Activated CD8-positive, alpha-beta memory T cell treated with anti-CD3 and anti-CD28 coated beads, Interleukin-2, amount 50 U/mL, for 24 hours (primary cell): ENCODE measurements around the gene AURKAIP1.

ENCODE experiments used
- DNase-seq: peaks from one replicate; pipeline ENCODE4 v3.0.0-alpha.2; 2020; ENCODE audit errors: extremely low read depth

Gene AURKAIP1

DNA sequence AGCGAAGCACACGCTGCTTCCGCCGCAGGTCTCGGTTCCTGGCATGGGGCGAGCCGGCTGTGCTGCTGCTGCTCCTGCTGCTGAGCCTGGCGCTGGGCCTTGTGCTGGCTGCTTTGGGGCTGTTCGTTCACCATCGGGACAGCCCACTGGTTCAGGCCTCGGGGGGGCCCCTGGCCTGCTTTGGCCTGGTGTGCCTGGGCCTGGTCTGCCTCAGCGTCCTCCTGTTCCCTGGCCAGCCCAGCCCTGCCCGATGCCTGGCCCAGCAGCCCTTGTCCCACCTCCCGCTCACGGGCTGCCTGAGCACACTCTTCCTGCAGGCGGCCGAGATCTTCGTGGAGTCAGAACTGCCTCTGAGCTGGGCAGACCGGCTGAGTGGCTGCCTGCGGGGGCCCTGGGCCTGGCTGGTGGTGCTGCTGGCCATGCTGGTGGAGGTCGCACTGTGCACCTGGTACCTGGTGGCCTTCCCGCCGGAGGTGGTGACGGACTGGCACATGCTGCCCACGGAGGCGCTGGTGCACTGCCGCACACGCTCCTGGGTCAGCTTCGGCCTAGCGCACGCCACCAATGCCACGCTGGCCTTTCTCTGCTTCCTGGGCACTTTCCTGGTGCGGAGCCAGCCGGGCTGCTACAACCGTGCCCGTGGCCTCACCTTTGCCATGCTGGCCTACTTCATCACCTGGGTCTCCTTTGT is 41.3 kb downstream of the AURKAIP1 start:
- no peak for DNase-seq

DNA sequence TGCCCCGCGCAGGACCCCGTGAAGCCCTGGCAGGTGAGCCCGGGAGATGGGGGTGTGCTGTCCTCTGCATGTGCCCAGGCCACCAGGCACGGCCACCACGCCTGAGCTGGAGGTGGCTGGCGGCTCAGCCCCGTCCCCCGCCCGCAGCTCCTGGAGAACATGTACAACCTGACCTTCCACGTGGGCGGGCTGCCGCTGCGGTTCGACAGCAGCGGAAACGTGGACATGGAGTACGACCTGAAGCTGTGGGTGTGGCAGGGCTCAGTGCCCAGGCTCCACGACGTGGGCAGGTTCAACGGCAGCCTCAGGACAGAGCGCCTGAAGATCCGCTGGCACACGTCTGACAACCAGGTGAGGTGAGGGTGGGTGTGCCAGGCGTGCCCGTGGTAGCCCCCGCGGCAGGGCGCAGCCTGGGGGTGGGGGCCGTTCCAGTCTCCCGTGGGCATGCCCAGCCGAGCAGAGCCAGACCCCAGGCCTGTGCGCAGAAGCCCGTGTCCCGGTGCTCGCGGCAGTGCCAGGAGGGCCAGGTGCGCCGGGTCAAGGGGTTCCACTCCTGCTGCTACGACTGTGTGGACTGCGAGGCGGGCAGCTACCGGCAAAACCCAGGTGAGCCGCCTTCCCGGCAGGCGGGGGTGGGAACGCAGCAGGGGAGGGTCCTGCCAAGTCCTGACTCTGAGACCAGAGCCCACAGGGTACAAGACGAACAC is 42.1 kb downstream of the AURKAIP1 start:
- no peak for DNase-seq

DNA sequence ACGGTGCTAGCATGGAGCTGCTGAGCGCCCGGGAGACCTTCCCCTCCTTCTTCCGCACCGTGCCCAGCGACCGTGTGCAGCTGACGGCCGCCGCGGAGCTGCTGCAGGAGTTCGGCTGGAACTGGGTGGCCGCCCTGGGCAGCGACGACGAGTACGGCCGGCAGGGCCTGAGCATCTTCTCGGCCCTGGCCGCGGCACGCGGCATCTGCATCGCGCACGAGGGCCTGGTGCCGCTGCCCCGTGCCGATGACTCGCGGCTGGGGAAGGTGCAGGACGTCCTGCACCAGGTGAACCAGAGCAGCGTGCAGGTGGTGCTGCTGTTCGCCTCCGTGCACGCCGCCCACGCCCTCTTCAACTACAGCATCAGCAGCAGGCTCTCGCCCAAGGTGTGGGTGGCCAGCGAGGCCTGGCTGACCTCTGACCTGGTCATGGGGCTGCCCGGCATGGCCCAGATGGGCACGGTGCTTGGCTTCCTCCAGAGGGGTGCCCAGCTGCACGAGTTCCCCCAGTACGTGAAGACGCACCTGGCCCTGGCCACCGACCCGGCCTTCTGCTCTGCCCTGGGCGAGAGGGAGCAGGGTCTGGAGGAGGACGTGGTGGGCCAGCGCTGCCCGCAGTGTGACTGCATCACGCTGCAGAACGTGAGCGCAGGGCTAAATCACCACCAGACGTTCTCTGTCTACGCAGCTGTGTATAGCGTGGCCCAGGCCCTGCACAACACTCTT is 42.8 kb downstream of the AURKAIP1 start:
- no peak for DNase-seq

DNA sequence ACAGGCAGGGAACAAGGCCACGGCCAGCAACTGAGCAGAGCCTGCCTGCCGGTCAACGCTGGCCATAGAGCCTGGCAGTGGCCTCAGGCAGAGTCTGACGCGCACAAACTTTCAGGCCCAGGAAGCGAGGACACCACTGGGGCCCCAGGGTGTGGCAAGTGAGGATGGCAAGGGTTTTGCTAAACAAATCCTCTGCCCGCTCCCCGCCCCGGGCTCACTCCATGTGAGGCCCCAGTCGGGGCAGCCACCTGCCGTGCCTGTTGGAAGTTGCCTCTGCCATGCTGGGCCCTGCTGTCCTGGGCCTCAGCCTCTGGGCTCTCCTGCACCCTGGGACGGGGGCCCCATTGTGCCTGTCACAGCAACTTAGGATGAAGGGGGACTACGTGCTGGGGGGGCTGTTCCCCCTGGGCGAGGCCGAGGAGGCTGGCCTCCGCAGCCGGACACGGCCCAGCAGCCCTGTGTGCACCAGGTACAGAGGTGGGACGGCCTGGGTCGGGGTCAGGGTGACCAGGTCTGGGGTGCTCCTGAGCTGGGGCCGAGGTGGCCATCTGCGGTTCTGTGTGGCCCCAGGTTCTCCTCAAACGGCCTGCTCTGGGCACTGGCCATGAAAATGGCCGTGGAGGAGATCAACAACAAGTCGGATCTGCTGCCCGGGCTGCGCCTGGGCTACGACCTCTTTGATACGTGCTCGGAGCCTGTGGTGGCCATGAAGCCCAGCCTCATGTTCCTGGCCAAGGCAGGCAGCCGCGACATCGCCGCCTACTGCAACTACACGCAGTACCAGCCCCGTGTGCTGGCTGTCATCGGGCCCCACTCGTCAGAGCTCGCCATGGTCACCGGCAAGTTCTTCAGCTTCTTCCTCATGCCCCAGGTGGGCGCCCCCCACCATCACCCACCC is 43.7 kb downstream of the AURKAIP1 start, which contains the start of gene TAS1R3:
Gene TAS1R3, plus strand, starts transcription at position 213 of the 898 bp plus-strand sequence. Its CDS starts 66 bp downstream, at position 279.
- no peak for DNase-seq

DNA sequence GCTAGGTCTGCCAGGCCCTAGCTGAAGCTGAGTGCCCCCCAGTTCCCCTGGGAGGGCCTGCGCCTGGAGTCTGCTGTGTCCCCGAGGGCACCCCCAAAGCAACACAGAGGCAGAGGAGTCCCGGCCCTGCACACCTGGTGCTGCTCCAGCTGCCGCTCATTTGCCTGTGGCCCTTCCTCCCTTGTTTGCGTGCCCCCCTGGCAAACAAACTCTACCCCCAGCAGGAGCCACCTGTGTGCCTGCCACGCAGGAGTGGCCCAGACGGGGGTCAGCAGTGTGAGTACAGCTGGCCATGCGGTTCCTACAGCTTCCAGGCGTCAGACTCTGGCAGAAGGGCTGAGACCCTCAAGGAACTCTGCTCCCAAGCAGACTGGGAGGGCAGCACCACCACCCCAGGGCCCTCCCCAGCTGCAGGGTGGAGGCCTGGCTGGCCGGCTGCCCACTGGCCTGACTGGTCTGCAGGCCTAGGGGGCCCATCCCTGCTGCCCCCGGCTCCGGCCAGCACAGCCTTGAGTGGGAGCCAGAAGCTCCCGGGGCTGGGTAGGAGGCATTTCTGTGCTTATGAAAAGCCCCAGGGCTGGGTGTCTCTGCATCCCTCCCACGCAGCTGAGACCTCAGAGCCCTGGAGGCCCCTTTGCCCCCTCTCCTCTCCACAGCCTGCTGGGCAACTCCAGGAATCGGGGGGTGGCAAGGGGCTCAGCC is 44.5 kb downstream of the AURKAIP1 start:
- DNase-seq: no peak

DNA sequence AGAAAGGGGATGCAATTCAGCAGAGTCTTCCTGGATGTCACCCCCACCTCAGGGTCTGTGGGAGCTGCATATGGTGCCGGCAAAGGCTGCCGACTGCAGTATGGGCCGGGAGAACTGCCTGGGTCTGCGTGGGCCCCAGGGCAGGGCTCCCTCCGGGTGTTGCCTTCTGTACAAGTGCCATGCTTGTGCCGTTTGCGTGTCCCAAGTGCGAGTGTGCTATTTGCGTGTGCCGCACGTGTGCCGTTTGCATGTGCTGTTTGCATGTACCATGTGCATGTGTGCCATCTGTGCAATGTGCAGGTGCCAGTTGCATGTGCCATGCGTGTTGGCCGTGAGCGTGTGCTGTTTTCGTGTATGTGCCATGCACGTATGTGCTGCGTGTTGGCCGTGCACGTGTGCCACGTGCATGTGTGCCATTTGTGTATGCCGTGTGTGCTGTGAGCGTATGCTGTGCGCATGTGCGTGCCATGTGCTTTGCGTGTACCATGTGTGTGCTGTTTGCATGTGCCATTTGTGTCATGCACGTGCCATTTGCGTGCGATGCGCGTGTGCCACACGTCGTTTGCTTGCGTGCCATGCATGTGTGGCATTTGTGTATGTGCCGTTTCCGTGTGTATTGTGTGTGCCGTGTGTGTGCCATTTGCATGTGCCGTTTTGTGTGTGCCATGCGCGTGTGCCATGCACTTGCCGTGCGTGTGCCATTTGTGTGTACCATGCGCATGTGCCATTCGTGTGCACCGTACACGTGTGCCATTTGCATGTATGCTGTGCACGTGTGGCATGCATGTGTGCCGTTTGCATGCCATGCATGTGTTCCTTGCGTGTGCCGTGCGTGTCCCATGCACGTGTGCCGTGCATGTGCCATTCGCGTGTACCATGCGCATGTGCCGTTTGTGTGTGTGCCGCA is 45.5 kb downstream of the AURKAIP1 start:
- DNase-seq: no peak

DNA sequence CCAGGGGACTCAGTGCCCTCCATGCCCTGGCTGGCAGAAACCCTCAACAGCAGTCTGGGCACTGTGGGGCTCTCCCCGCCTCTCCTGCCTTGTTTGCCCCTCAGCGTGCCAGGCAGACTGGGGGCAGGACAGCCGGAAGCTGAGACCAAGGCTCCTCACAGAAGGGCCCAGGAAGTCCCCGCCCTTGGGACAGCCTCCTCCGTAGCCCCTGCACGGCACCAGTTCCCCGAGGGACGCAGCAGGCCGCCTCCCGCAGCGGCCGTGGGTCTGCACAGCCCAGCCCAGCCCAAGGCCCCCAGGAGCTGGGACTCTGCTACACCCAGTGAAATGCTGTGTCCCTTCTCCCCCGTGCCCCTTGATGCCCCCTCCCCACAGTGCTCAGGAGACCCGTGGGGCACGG is 46.8 kb downstream of the AURKAIP1 start:
- DNase-seq: no peak

DNA sequence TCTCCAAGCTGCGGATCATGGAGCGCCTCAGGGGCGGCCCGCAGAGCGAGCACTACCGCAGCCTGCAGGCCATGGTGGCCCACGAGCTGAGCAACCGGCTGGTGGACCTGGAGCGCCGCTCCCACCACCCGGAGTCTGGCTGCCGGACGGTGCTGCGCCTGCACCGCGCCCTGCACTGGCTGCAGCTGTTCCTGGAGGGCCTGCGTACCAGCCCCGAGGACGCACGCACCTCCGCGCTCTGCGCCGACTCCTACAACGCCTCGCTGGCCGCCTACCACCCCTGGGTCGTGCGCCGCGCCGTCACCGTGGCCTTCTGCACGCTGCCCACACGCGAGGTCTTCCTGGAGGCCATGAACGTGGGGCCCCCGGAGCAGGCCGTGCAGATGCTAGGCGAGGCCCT is 47.7 kb downstream of the AURKAIP1 start:
- no peak for DNase-seq

DNA sequence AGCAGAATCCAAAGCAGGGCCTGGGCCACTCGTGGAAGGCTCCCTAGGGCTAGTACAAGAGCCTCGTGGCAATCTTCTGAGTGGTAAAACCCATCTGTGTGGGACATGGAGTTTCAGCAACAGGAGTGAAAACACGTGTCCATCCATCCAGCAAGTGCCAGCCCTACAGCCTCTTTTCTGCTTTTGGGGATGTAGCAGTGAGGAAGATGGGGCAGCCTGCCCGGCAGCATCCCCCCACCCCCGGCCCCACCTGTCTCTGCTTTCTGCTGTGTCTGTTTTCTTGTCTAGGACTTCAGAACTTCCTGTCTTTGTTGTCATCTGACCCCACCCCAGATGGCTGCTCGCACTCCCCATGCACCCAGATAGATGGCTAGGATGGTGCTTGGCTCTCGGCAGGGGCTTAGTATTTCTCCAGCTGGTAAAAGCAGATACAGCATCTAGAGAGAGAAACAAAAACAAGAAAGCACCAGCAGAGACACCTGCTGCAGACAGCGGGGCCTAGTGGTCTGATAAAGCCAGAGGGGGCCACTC is 48.9 kb downstream of the AURKAIP1 start:
- DNase-seq: no peak

DNA sequence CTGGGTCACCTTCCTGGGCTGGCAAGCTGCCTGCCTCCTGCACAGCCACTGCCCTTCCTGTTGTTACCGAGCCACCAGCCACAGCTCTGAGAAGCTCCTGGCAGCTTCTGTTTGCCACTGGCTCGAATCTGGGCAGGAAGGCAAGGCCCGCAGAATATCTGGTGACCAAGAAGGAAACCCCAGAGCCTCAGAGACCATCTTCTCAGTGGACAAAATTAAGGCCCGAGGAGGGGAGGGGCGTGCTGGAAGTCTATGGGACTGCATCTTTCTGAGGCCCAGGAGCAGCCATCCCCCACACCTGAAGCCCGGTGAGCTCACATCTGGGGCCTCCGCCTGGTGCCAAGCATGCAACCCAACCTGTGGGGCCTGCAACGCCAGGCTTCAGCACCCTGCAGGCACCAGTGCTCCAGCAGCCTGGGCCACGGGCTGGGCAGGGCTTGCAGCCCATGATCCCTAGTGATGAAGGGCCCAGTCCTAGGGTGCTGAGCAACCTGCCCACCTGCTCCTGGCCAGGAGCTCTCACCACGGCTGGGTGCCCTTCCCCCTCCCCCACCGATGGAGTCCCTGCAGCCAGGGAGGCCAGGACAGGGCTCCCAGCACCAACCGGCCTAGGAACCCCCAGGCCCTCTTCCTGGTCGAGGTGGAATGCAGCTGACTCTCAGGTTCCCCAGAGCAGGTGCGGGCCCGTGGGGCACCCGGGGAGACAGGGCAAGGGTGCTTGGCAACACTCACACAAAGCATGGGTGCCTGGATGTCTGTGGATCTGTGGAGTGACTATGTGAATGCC is 49.5 kb downstream of the AURKAIP1 start:
- DNase-seq: no peak

DNA sequence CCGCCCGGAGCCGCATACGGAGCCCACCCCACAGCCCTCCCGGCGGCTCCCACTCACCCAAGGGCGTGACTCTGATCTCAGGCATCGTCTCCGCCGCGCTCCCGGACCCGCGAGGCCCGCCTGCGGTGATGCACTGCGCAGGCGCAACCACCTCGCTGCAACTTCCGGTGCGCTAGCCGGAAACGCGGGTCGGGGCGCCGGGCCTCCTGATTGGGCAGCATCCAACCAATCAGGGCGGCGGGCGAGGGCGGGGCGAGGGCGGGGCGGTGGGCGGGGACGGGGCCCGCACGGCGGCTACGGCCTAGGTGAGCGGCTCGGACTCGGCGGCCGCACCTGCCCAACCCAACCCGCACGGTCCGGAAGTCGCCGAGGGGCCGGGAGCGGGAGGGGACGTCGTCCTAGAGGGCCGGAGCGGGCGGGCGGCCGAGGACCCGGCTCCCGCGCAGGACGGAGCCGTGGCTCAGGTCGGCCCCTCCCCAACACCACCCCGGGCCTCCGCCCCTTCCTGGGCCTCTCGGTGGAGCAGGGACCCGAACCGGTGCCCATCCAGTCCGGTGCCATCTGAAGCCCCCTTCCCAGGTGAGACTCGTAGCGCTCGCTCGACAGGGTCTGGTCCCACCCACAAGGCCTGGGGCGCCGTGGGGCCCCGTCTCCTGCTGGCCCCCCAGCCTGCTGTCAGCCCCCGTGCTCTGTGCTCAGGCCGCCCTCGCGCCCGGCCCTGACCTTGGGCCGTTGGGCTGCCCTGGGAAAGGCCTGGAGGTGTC is 50.3 kb downstream of the AURKAIP1 start, which contains the start of the genes CPTP and INTS11:
Gene CPTP, plus strand, starts transcription at position 279 of the 764 bp plus-strand sequence. CDS start 2,109 bp downstream, outside the sequence.
Gene INTS11, minus strand, starts transcription at position 137 of the 764 bp plus-strand sequence. Its CDS starts 52 bp downstream, at position 85.
- peak; percentile 86 for DNase-seq

DNA sequence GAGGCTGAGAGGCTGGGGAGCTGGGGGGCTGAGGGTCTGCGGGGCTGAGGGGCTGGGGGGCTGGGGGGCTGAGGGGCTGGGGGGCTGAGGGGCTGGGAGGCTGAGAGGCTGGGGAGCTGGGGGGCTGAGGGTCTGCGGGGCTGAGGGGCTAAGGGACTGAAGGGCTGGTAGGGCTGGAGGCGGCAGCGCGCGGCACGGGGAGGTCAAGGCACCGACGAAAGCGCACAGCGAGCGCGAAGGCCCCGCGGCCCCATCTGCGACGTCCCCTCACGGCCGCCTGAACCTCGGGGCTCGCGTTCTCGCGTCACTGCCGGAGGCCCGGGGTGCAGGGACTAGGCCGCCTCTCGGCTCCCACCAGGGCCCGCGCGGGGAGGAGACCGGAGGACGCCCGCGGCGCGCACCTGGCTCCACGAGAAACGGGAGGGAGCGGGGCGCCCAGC is 50.9 kb downstream of the AURKAIP1 start:
- DNase-seq: no peak
